Measurements from ENCODE around the gene BSDC1. TPM values are rescaled to one million over a fixed set of nuclear protein-coding genes. Genes with fewer than 3 reads are reported as not detected.

The BSDC1 gene
- total and polyA plus RNA-seq, 10 donors: 18.4 to 95.8 (median 66.8) TPM

DNA sequence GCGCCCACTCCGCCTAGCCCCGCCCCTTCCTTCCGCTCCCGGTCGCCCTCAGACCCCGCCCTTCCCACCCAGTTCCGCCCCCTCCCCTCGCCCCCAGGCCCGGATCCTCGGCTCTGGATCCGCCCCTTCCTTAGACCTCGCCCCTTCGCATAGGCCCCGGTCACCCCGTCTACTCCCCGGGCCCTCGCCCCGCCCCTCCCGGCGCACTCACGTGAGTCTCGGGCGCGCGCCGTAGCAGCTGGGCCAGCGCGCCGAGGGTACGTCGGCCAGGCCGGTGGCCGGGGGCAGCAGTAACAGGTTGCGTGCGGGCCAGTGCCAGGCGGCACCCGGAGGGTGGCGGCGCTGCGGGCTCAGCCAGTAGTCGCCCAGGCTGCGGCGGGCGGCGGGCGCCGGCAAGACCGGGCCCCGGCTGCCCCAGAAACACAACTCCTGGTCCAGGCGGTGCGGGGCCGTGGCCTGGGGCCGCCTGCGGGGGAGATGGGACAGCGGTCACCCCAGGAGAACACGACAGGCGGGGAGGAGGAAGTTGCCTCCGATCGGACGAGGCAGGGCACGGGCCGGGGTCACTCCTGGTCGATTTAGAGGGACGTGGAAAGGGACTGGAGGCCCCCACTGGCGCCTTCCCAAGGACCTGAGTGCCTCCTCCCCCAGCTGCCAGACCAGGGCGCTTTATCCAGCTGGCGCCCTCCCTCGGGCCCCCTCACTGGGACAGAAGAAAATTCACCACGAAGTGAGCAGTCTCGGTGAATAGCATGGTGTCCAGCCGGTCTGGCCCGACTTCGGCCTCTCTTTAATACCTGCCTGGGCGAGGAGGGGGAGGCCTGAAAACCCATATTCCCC lies 42.6 kb downstream of the BSDC1 start:
- H3K4me1 ChIP-seq: peaks cover 41 to 91% (median 70%) of the 10 kb centered on the region in 6 donors
- intact Hi-C loops (cut with DNase I; ENCODE audit: low total_unique reads): no loop called here
- TF ChIP-seq, protein P1, sequence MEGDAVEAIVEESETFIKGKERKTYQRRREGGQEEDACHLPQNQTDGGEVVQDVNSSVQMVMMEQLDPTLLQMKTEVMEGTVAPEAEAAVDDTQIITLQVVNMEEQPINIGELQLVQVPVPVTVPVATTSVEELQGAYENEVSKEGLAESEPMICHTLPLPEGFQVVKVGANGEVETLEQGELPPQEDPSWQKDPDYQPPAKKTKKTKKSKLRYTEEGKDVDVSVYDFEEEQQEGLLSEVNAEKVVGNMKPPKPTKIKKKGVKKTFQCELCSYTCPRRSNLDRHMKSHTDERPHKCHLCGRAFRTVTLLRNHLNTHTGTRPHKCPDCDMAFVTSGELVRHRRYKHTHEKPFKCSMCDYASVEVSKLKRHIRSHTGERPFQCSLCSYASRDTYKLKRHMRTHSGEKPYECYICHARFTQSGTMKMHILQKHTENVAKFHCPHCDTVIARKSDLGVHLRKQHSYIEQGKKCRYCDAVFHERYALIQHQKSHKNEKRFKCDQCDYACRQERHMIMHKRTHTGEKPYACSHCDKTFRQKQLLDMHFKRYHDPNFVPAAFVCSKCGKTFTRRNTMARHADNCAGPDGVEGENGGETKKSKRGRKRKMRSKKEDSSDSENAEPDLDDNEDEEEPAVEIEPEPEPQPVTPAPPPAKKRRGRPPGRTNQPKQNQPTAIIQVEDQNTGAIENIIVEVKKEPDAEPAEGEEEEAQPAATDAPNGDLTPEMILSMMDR (IDR thresholded peaks at IDR 0.05 in 8 of 11, conservative IDR thresholded peaks at IDR 0.05 in 3 of 11): no peak
- TF ChIP-seq POLR2A (IDR thresholded peaks at IDR 0.05) (peak in 2 of 3 donors; percentile 50 to 82), POLR2AphosphoS5 (IDR thresholded peaks at IDR 0.05) (peak; percentile 91 to 96 (median 94))
- peak; percentile 99 for DNase-seq
- H3K36me3 ChIP-seq: no peaks in the 10 kb centered on the region
- peak overlapping the region; percentile 87 to 96 (median 94) for H3K27ac ChIP-seq
- no peaks in the 10 kb centered on the region for H3K27me3 ChIP-seq (replicated peaks in 1 of 7)
- 3 to 30% (median 4%) methylated on average over 9 to 75 of the region's 75 CpGs for WGBS, 5 donors
- H3K9me3 ChIP-seq: no peaks in the 10 kb centered on the region
- peak overlapping the region; percentile 47 to 85 (median 54) for H3K4me3 ChIP-seq

GRCh38 chr1:32350785-32351398 lies 43.3 kb downstream of the BSDC1 start:
- Histone ChIP-seq H3K4me1 (peaks cover 41 to 99% (median 76%) of the 10 kb centered on the region in 6 donors), H3K27ac (peak overlapping the region; percentile 87 to 96 (median 94)), H3K4me3 (peak overlapping the region; percentile 21 to 85 (median 50)), H3K36me3 (no peaks in the 10 kb centered on the region), H3K27me3 (replicated peaks in 1 of 7) (no peaks in the 10 kb centered on the region), H3K9me3 (no peaks in the 10 kb centered on the region)
- DNase-seq: peak; percentile 93
- 19 to 33% (median 21%) methylated on average over 15 to 28 of the region's 28 CpGs for WGBS, 5 donors
- intact Hi-C loops (cut with DNase I; ENCODE audit: low total_unique reads): no loop called here
- TF ChIP-seq, protein P1 (IDR thresholded peaks at IDR 0.05 in 8 of 11, conservative IDR thresholded peaks at IDR 0.05 in 3 of 11): peak; percentile 33 to 89 (median 70)
- TF ChIP-seq POLR2A (IDR thresholded peaks at IDR 0.05): no peak
- peak in 1 of 3 donors; percentile 80 for TF ChIP-seq POLR2AphosphoS5 (IDR thresholded peaks at IDR 0.05)

DNA sequence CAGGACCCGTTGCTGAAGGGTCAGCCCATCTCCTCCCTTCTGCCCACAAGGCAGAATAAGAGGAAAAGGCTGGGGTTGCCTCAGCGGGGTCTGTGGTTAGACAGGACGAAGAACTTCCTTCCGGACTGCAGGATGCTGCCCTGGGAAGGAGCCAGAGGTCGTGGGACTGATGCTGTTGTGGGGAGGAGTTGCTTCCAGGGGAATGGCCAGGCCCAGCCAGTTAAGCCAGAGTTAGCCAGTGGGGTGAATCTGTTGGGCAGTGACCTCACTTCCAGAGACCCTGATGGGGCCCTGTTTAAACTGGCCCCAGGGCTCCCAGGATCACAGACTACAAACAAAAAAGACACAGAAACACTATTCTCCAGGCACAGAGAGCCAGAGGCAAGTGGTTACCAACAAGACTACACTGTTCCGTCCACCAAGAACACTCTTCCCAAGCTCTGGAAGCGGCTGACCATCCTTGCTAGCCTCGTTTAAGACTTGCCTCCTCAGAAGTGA lies 45.0 kb downstream of the BSDC1 start:
- Histone ChIP-seq H3K4me1 (peaks cover 41 to 97% (median 84%) of the 10 kb centered on the region in 6 donors), H3K27me3 (replicated peaks in 1 of 7) (no peaks in the 10 kb centered on the region), H3K36me3 (no peaks in the 10 kb centered on the region), H3K9me3 (no peaks in the 10 kb centered on the region), H3K4me3 (no peak overlapping the region), H3K27ac (peak overlapping the region; percentile 55 to 96 (median 81))
- DNase-seq: peak; percentile 86
- intact Hi-C loops (cut with DNase I; ENCODE audit: low total_unique reads): no loop called here
- TF ChIP-seq POLR2AphosphoS5 (IDR thresholded peaks at IDR 0.05) (peak in 2 of 3 donors; percentile 71 to 76), POLR2A (IDR thresholded peaks at IDR 0.05) (no peak)
- TF ChIP-seq, protein P1 (IDR thresholded peaks at IDR 0.05 in 8 of 11, conservative IDR thresholded peaks at IDR 0.05 in 3 of 11): no peak
- WGBS, 5 donors: 26 to 35% (median 30%) methylated on average over 5 to 8 of the region's 8 CpGs
